Endodermal cell (in vitro differentiated cells): ENCODE results near the gene PIGW. TPM values are rescaled to one million over a fixed set of nuclear protein-coding genes. Genes with fewer than 3 reads are reported as not detected.

Experiments
- DNase-seq: peaks from one replicate; pipeline ENCODE4 v3.0.0-alpha.2; 2017
- H3K27ac ChIP-seq: 2 replicates; pipeline ENCODE4 v1.5.1; 2013; ENCODE audit warnings: mild to moderate bottlenecking, low read depth, low read length, moderate library complexity
- H3K27me3 ChIP-seq: 2 replicates; pipeline ENCODE4 v1.6.1; 2013; ENCODE audit warnings: mild to moderate bottlenecking, low read length, moderate library complexity; ENCODE audit not compliant: insufficient read depth, control insufficient read depth, poor library complexity, severe bottlenecking
- H3K36me3 ChIP-seq: 2 replicates; pipeline ENCODE4 v1.7.0; 2013; ENCODE audit warnings: mild to moderate bottlenecking, low read length, moderate library complexity; ENCODE audit not compliant: control insufficient read depth, insufficient read depth
- H3K4me1 ChIP-seq: one replicate; pipeline ENCODE4 v1.7.0; 2013; ENCODE audit warnings: low read length; ENCODE audit not compliant: control insufficient read depth, insufficient read depth
- H3K4me3 ChIP-seq: 2 replicates; pipeline ENCODE4 v1.5.1; 2013; ENCODE audit warnings: mild to moderate bottlenecking, low read length, moderate library complexity
- H3K9ac ChIP-seq: 2 replicates; pipeline ENCODE4 v1.6.1; 2013; ENCODE audit warnings: mild to moderate bottlenecking, low read length, moderate library complexity; ENCODE audit not compliant: poor library complexity, severe bottlenecking; ENCODE audit errors: extremely low read depth
- H3K9me3 ChIP-seq: 2 replicates; pipeline ENCODE4 v1.6.1; 2013; ENCODE audit warnings: mild to moderate bottlenecking, low read length, moderate library complexity; ENCODE audit not compliant: control insufficient read depth
- H3K27ac Mint-ChIP-seq: 2 replicates; pipeline ENCODE4 v1.8.0; 2020; ENCODE audit warnings: mixed read lengths
- H3K27me3 Mint-ChIP-seq: 2 replicates; pipeline ENCODE4 v1.8.0; 2021; ENCODE audit warnings: mild to moderate bottlenecking, mixed read lengths; ENCODE audit not compliant: insufficient read depth
- H3K36me3 Mint-ChIP-seq: 2 replicates; pipeline ENCODE4 v1.8.0; 2020; ENCODE audit warnings: low read depth, mixed read lengths
- H3K4me1 Mint-ChIP-seq: 2 replicates; pipeline ENCODE4 v1.8.0; 2020; ENCODE audit warnings: mixed read lengths
- H3K4me3 Mint-ChIP-seq: 2 replicates; pipeline ENCODE4 v1.8.0; 2020; ENCODE audit warnings: mild to moderate bottlenecking, moderate library complexity, mixed read lengths
- H3K9me3 Mint-ChIP-seq: 2 replicates; pipeline ENCODE4 v1.8.0; 2020; ENCODE audit warnings: mild to moderate bottlenecking, mixed read lengths
- CTCF ChIP-seq: fragments of 200-600 bp; sonication (generic); conservative IDR thresholded peaks from 2 replicates; pipeline ENCODE4 v1.5.0; 2021; ENCODE audit warnings: antibody characterized with exemption, mild to moderate bottlenecking
- WGBS, 2 experiments: methylation state at CpG; one replicate each; pipeline versions ENCODE4 v1.1.5 to v1.1.7; 2013; ENCODE audit warnings: missing lambda C conversion rate in 2 of 2, mixed read lengths in 1 of 2; ENCODE audit not compliant: insufficient coverage in 1 of 2, insufficient read length in 1 of 2; 5-methylcytosine and 5-hydroxymethylcytosine counted together
- total RNA-seq, 2 donors: library from RNA; stranded (reverse); fragmentation: NEBNext Ultra II Directional in 1 of 2; extraction: Animal tissue kit (Norgen Biotek cat#: 25700) in 1 of 2; gene quantifications; 2 replicates in 1 of 2; 3 replicates in 1 of 2; pipeline ENCODE4 v1.2.1, GENCODE V29; 2021

The PIGW gene
- total RNA-seq, 2 donors from 2014 or later: 10.8 to 16.6 TPM

GRCh38 chr17:36505171-36505570 is 29.6 kb upstream of the PIGW start:
- WGBS, 2 experiments: 96 to 99% methylated on average over 7 to 8 of the region's 8 CpGs
- H3K9ac ChIP-seq: no peak overlapping the region
- DNase-seq: peak; percentile 40
- H3K27ac Mint-ChIP-seq: no peak overlapping the region
- H3K27me3 ChIP-seq: no peaks in the 10 kb centered on the region
- no peaks in the 10 kb centered on the region for H3K27me3 Mint-ChIP-seq
- peaks cover 94% of the 10 kb centered on the region for H3K36me3 ChIP-seq
- TF ChIP-seq CTCF: no peak
- H3K4me1 Mint-ChIP-seq: no peaks in the 10 kb centered on the region
- no peaks in the 10 kb centered on the region for H3K9me3 Mint-ChIP-seq
- no peak overlapping the region for H3K27ac ChIP-seq
- H3K4me1 ChIP-seq: peaks cover 6% of the 10 kb centered on the region
- no peak overlapping the region for H3K4me3 Mint-ChIP-seq
- H3K4me3 ChIP-seq: no peak overlapping the region
- no peaks in the 10 kb centered on the region for H3K9me3 ChIP-seq
- H3K36me3 Mint-ChIP-seq: peaks cover 66% of the 10 kb centered on the region

- no peaks in the 10 kb centered on the region for H3K4me1 Mint-ChIP-seq
- Histone ChIP-seq H3K36me3 (peaks cover 94% of the 10 kb centered on the region), H3K27me3 (no peaks in the 10 kb centered on the region), H3K9ac (no peak overlapping the region), H3K4me3 (no peak overlapping the region), H3K27ac (no peak overlapping the region), H3K9me3 (no peaks in the 10 kb centered on the region), H3K4me1 (peaks cover 6% of the 10 kb centered on the region)
- H3K36me3 Mint-ChIP-seq: peaks cover 72% of the 10 kb centered on the region
- peak; percentile 39 for DNase-seq
- no peaks in the 10 kb centered on the region for H3K27me3 Mint-ChIP-seq
- H3K4me3 Mint-ChIP-seq: no peak overlapping the region
- no peak for TF ChIP-seq CTCF
- no peak overlapping the region for H3K27ac Mint-ChIP-seq
- 85 to 87% methylated on average over 3 to 6 of the region's 6 CpGs for WGBS, 2 experiments
- H3K9me3 Mint-ChIP-seq: no peaks in the 10 kb centered on the region
Measured at GRCh38 chr17:36506249-36506826, 28.4 kb upstream of the PIGW start.

- Mint-ChIP-seq H3K27me3 (no peaks in the 10 kb centered on the region), H3K9me3 (no peaks in the 10 kb centered on the region), H3K36me3 (peaks cover 73% of the 10 kb centered on the region), H3K4me3 (no peak overlapping the region), H3K4me1 (no peaks in the 10 kb centered on the region), H3K27ac (no peak overlapping the region)
- Histone ChIP-seq H3K27me3 (no peaks in the 10 kb centered on the region), H3K4me1 (peaks cover 6% of the 10 kb centered on the region), H3K4me3 (no peak overlapping the region), H3K27ac (no peak overlapping the region), H3K9ac (no peak overlapping the region), H3K36me3 (peaks cover 97% of the 10 kb centered on the region), H3K9me3 (no peaks in the 10 kb centered on the region)
- TF ChIP-seq CTCF: no peak
- DNase-seq: peak; percentile 32
- 96% methylated on average over 8 to 11 of the region's 11 CpGs for WGBS, 2 experiments
Measured at GRCh38 chr17:36506831-36507230, 28.0 kb upstream of the PIGW start.
